SK-N-SH treated with all-trans-retinoic acid at 6 μM for 48 hours (cell line): ENCODE results near the gene ISLR.
A peak's percentile ranks its signal among the peaks of the same experiment; 100 is the strongest.

Experiments used
- ATAC-seq: fragments of 200-7000 bp; cut with Tn5 transposase; 3 replicates; pipeline ENCODE4 v1.9.1; 2020; ENCODE audit warnings: mild to moderate bottlenecking, moderate library complexity
- ARNTL ChIP-seq: fragments of 450-650 bp; formaldehyde crosslinking; IDR thresholded peaks from 2 replicates; pipeline ENCODE4 v1.5.0; 2020; ENCODE audit warnings: low read depth, mild to moderate bottlenecking, moderate library complexity, borderline replicate concordance
- BACH2 ChIP-seq: fragments of 250-450 bp; sonication (Bioruptor Pico); IDR thresholded peaks from 2 replicates; pipeline ENCODE4 v1.9.0; 2021; ENCODE audit warnings: mild to moderate bottlenecking, borderline replicate concordance
- CREB5 ChIP-seq: fragments of 250-450 bp; sonication (Bioruptor Pico); IDR thresholded peaks from 2 replicates; pipeline ENCODE4 v1.5.1; 2020; ENCODE audit warnings: low read depth, mild to moderate bottlenecking, moderate library complexity
- CSDC2 ChIP-seq: fragments of 250-450 bp; sonication (Bioruptor Pico); IDR thresholded peaks from 2 replicates; pipeline ENCODE4 v1.5.0; 2020; ENCODE audit warnings: mild to moderate bottlenecking, moderate library complexity
- ESRRG ChIP-seq: fragments of 250-450 bp; sonication (Bioruptor Pico); IDR thresholded peaks from 2 replicates; pipeline ENCODE4 v1.6.1; 2021; ENCODE audit warnings: mild to moderate bottlenecking
- GLIS3 ChIP-seq: fragments of 250-450 bp; sonication (Bioruptor Pico); IDR thresholded peaks from 2 replicates; pipeline ENCODE4 v1.5.0; 2020; ENCODE audit warnings: mild to moderate bottlenecking, moderate library complexity
- ISL1 ChIP-seq: fragments of 250-450 bp; sonication (Bioruptor Pico); IDR thresholded peaks from 2 replicates; pipeline ENCODE4 v2.1.2; 2022; ENCODE audit warnings: mild to moderate bottlenecking, moderate library complexity
- OSR1 ChIP-seq: fragments of 250-450 bp; sonication (Bioruptor Pico); IDR thresholded peaks from 2 replicates; pipeline ENCODE4 v1.8.0; 2022; ENCODE audit warnings: moderate library complexity, mild to moderate bottlenecking, inconsistent platforms
- PATZ1 ChIP-seq: fragments of 250-450 bp; sonication (Bioruptor Pico); IDR thresholded peaks from 2 replicates; pipeline ENCODE4 v1.8.0; 2020; ENCODE audit warnings: mild to moderate bottlenecking, moderate library complexity, borderline replicate concordance
- PPARA ChIP-seq: fragments of 250-450 bp; sonication (Bioruptor Pico); IDR thresholded peaks from 2 replicates; pipeline ENCODE4 v1.5.0; 2020; ENCODE audit warnings: mild to moderate bottlenecking, borderline replicate concordance
- RARB ChIP-seq: fragments of 250-450 bp; sonication (Bioruptor Pico); IDR thresholded peaks from 2 replicates; pipeline ENCODE4 v1.8.0; 2021; ENCODE audit warnings: mild to moderate bottlenecking, moderate library complexity
- SNAI2 ChIP-seq: fragments of 250-450 bp; sonication (Bioruptor Pico); IDR thresholded peaks from 2 replicates; pipeline ENCODE4 v1.5.0; 2020; ENCODE audit warnings: mild to moderate bottlenecking, moderate library complexity
- TOX ChIP-seq: fragments of 250-450 bp; sonication (Bioruptor Pico); IDR thresholded peaks from 2 replicates; pipeline ENCODE4 v1.8.0; 2021; ENCODE audit warnings: mild to moderate bottlenecking, moderate library complexity, borderline replicate concordance
- TSHZ2 ChIP-seq: fragments of 250-450 bp; sonication (Bioruptor Pico); IDR thresholded peaks from 2 replicates; pipeline ENCODE4 v1.5.0; 2020; ENCODE audit warnings: mild to moderate bottlenecking, moderate library complexity
- ZC3H10 ChIP-seq: fragments of 250-450 bp; sonication (Bioruptor Pico); IDR thresholded peaks from 2 replicates; pipeline ENCODE4 v1.5.1; 2021; ENCODE audit warnings: mild to moderate bottlenecking, moderate library complexity
- ZFP3 ChIP-seq: fragments of 250-450 bp; sonication (Bioruptor Pico); IDR thresholded peaks from 2 replicates; pipeline ENCODE4 v1.5.0; 2020; ENCODE audit warnings: mild to moderate bottlenecking, moderate library complexity
- ZFP30 ChIP-seq: fragments of 450-650 bp; formaldehyde crosslinking; IDR thresholded peaks from 2 replicates; pipeline ENCODE4 v1.5.0; 2022; ENCODE audit warnings: mild to moderate bottlenecking, moderate library complexity
- ZNF565 ChIP-seq: fragments of 450-650 bp; formaldehyde crosslinking; conservative IDR thresholded peaks from 2 replicates; pipeline ENCODE4 v1.5.0; 2020; ENCODE audit warnings: low read depth, mild to moderate bottlenecking, moderate library complexity
- ZNF8 ChIP-seq: fragments of 450-650 bp; formaldehyde crosslinking; IDR thresholded peaks from 2 replicates; pipeline ENCODE4 v1.5.0; 2020; ENCODE audit warnings: mild to moderate bottlenecking, moderate library complexity
- TF ChIP-seq, protein P1 (sequence below): fragments of 250-450 bp; sonication (Bioruptor Pico); IDR thresholded peaks from 2 replicates; pipeline ENCODE4 v1.8.0; 2021; ENCODE audit warnings: low read depth, mild to moderate bottlenecking, moderate library complexity, borderline replicate concordance
- TF ChIP-seq, protein P2 (sequence below): fragments of 250-450 bp; sonication (Bioruptor Pico); IDR thresholded peaks from 2 replicates; pipeline ENCODE4 v1.5.1; 2021; ENCODE audit warnings: mild to moderate bottlenecking, moderate library complexity

Gene ISLR

GRCh38 chr15:74194572-74195559 lies 21.4 kb downstream of the ISLR start:
- ATAC-seq: no peak

GRCh38 chr15:74196175-74196574 lies 22.7 kb downstream of the ISLR start:
- 0 out of 2 replicates have a peak, but pooled peaks have one; percentile 75 for TF ChIP-seq ZFP3
- 0 out of 2 replicates have a peak, but pooled peaks have one; percentile 7 for TF ChIP-seq ZC3H10
- no peak for TF ChIP-seq GLIS3 (CRISPR knock-in tag)
- TF ChIP-seq ZFP30: no peak
- TF ChIP-seq PPARA (CRISPR knock-in tag): no peak
- TF ChIP-seq, protein P1, sequence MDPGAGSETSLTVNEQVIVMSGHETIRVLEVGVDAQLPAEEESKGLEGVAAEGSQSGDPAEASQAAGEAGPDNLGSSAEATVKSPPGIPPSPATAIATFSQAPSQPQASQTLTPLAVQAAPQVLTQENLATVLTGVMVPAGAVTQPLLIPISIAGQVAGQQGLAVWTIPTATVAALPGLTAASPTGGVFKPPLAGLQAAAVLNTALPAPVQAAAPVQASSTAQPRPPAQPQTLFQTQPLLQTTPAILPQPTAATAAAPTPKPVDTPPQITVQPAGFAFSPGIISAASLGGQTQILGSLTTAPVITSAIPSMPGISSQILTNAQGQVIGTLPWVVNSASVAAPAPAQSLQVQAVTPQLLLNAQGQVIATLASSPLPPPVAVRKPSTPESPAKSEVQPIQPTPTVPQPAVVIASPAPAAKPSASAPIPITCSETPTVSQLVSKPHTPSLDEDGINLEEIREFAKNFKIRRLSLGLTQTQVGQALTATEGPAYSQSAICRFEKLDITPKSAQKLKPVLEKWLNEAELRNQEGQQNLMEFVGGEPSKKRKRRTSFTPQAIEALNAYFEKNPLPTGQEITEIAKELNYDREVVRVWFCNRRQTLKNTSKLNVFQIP: no peak
- TF ChIP-seq OSR1 (CRISPR knock-in tag): no peak
- TF ChIP-seq TOX: no peak
- peak; percentile 60 for ATAC-seq

More at GRCh38 chr15:74194572-74195559, 21.4 kb downstream of the ISLR start:
- TF ChIP-seq ZFP30 (no peak), BACH2 (CRISPR knock-in tag) (no peak), GLIS3 (CRISPR knock-in tag) (no peak), ESRRG (CRISPR knock-in tag) (no peak), CSDC2 (no peak), PPARA (CRISPR knock-in tag) (no peak), PATZ1 (CRISPR knock-in tag) (no peak), ARNTL (CRISPR knock-in tag) (no peak), CREB5 (no peak), SNAI2 (CRISPR knock-in tag) (no peak), RARB (CRISPR knock-in tag) (no peak), TOX (no peak), ZNF8 (no peak)
- TF ChIP-seq, protein P1: no peak

DNA sequence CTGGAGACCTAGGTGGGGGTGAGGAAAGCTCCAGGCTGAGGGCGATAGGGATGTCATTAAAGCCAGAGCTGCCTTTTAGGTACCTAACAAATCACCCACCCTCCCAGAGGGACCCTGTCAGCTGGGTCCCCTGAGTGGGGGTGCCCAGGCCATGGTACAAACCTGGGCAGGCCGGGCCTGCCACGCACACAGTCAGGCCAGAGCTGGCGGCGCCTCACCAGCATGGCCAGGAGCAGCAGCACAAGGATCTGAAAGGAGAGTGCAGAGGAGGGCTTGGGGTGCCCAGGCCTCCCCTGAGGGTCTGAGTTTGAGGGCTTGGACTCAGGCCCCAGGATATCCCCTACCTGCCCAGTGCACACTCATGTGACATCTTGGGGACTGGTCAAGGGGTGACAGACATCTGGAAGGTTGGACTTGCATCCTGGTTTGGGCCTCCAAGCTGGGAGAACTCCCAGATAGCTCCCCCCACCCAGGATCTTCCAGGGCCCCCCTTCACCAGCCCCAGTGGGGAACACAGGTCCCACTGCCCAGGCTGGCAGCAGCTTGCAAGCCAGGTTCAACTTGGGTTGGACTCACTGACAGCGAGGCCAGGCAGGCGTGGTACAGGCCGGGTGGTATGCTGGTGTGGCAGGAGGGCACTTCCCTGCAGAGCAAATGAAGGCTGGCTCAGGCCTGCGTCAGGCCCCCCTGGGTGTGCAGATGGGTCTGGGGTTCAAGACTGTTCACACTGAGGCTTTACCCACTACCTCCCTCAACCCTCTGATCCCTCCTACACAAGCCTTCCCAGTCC lies 23.9 kb downstream of the ISLR start:
- no peak for ATAC-seq
- TF ChIP-seq ZFP3 (no peak), ZFP30 (no peak), CSDC2 (no peak), ZNF8 (no peak), ESRRG (CRISPR knock-in tag) (no peak), ZNF565 (CRISPR knock-in tag) (no peak), ISL1 (no peak), PPARA (CRISPR knock-in tag) (no peak), TSHZ2 (CRISPR knock-in tag) (no peak), RARB (CRISPR knock-in tag) (no peak), TOX (no peak), CREB5 (no peak), SNAI2 (CRISPR knock-in tag) (no peak)
- TF ChIP-seq, protein P2, sequence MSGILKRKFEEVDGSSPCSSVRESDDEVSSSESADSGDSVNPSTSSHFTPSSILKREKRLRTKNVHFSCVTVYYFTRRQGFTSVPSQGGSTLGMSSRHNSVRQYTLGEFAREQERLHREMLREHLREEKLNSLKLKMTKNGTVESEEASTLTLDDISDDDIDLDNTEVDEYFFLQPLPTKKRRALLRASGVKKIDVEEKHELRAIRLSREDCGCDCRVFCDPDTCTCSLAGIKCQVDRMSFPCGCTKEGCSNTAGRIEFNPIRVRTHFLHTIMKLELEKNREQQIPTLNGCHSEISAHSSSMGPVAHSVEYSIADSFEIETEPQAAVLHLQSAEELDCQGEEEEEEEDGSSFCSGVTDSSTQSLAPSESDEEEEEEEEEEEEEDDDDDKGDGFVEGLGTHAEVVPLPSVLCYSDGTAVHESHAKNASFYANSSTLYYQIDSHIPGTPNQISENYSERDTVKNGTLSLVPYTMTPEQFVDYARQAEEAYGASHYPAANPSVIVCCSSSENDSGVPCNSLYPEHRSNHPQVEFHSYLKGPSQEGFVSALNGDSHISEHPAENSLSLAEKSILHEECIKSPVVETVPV (CRISPR knock-in tag): no peak
